Esophagus muscularis mucosa (tissue), 3 donors: ENCODE data around the gene PCP2.

ENCODE experiments used
- CTCF ChIP-seq, 3 experiments: fragments of 200-600 bp in 2 of 3; fragments of 450-650 bp in 1 of 3; sonication (generic) in 2 of 3; IDR thresholded peaks; one replicate each; pipeline ENCODE4 v1.5.1; 2017 to 2019; ENCODE audit warnings: antibody characterized with exemption in 3 of 3, mild to moderate bottlenecking in 2 of 3, moderate library complexity in 1 of 3
- EP300 ChIP-seq: sonication (generic); formaldehyde crosslinking; IDR thresholded peaks from one replicate; pipeline ENCODE4 v1.6.1; 2017; ENCODE audit warnings: antibody characterized with exemption

- TF ChIP-seq EP300, result no peak
- no peak for TF ChIP-seq CTCF (IDR thresholded peaks at IDR 0.05)
Observed at GRCh38 chr19:7662657-7663056, 29.1 kb upstream of the PCP2 start.
